CD4-positive, alpha-beta T cell treated with Interleukin-4 for 1 hour (primary cell): ENCODE measurements around the gene UBA3.
A peak's percentile ranks its signal among the peaks of the same experiment; 100 is the strongest.

Source experiments
- DNase-seq, 2 donors: peaks; one replicate each; pipeline ENCODE4 v3.0.0-alpha.2; 2020 to 2022

Gene UBA3

DNA sequence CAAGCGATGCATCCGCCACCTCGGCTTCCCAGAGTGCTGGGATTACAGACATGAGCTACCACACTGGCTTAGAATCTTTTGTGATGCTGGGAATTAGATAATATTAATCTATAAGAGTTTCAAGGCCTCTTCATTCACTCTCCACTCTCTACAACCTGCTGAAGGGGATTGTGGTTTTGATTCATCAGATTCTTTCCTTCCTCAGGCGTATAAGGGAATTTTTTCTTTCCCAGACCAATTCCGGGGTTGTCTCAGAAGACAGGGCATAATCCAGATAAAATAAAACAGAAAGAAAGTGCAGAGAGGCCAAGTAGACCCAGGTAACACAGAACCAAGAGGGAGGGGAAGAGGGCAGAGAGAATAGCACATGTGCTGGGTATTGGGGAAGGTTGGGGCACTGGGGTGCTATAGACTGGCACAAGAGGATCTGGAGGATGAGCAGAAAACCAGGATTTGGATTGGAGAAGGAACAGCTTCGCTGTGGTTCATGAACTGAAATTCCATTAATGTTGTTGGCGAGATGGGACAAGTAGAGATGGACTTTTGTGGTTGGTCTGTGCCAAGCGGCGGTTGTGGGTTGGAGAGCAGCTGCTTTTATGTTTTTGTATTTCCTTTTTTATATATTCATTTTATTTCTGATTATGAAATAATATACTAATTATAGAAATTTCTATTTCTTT, 17.4 kb upstream of the UBA3 start:
- no peak for DNase-seq

DNA sequence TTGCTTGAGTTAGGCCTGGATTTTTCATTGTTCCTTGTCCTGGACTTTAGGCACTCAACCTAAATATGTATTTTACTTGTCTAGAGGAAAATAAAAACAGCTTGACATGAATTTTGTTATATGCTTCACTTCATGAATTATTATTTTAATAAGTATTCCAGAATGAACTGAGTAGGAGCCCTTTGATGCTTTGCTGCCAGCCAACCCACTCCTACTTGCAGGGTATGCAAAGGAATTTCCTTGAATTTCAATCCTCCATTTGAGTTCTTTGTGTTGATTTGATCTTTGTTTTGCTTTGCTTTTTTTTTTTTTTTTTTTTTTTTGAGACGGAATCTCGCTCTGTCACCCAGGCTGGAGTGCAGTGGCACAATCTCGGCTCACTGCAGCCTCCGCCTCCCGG, 16.1 kb upstream of the UBA3 start:
- no peak for DNase-seq

DNA sequence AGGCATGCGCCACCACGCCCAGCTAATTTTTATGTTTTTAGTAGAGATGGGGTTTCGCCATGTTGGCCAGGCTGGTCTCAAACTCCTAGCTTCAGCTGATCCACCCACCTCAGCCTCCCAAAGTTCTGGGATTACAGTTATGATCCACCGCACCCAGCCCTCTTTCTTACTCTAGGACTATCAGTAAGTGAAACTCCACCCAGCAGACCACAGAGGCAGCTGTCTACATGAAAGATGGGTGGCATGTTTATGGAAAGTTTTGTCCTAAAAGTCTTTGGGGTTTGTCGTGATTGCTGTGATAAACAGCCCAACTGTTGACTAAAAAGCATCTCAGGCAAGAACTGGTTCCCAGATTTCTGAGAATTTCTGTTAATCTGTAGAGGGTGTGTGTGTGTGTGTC, 15.5 kb upstream of the UBA3 start:
- DNase-seq, result peak in 1 of 2 donors; percentile 41

DNA sequence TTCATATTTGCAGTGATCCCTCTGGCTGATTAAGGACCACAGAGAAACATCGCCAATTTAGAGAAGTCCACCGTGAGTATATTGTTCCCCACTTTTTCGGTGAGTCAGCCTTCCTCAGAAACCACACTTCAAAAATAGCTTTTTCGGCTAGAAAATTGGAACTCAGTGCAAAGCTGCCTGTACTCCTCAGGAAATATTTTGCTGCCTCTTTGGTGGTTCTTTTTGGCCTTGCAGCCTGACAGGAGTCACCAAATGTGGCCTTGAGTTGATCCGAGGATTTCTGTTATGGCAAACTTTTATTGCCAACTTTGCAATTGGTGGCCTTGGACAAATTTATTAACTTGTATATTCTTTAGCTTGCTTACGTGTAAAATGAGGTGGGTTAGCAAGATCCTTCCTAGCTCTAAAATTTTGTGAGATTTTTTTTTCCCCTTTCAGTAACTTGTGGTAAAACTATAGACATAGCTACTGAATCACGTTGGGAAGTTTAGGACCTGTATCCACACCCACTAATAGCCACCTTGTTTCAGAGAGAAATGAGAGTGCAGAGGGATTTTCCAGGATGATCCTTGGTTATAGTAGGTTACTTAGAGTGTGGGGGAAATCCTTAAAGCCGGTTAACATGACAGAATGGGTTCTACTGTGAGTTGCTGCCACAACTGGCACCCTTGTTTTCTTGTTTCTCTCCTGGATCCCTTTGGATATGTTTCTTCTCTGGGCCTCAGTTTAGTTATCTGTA, 14.5 kb upstream of the UBA3 start:
- peak; percentile 21 to 42 for DNase-seq

DNA sequence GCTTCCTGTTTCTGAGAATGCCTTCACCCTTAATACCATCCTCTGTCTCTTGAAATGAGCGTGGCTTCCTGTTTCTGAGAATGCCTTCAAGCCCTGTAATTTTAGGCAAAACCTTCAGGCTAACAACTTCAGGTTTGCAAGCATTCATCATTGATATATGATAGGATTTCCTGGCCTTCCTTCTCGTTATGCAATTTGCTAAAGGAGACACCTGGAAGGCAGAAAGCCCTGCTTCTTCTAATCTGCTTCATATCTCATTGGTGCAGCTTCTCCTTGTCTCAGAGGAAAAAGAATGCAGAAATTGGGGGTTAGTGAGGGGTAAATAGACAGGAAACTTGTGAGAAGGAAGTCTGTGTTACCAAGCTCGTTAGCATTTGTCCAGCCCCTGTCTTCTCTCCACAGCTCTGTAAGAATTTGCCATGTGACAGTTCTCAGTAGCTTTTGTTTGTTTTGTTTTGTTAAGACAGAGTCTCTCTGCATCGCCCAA, 11.9 kb upstream of the UBA3 start:
- DNase-seq, result peak; percentile 22 to 61

DNA sequence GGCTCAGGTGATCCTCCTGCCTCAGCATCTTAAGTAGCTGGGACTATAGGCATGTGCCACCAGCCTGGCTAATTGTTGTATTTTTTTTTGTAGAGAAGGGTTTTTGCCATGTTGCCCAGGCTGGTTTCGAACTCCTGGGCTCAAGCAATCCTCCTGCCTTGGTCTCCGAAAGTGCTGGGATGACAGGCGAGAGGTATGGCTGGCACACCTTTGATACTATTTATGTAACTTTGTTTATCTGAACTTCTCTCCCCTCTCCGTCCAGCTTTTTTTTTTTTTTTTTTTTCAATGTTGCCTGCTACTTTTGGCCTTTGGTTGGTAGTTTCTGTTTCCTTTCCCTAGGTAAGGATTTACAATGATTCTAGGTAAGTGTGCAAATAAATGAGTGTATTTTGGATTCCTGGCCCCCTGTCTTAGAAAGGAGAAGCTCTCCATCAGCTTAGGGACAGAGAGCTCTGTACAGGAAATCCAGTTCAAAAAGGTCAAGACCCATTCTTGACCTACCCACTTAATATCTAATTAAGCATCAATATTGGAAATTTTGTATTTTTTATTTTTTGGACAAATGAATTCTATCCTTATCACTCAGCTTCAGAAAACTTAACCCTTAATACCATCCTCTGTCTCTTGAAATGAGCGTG, 11.3 kb upstream of the UBA3 start:
- DNase-seq, result no peak

DNA sequence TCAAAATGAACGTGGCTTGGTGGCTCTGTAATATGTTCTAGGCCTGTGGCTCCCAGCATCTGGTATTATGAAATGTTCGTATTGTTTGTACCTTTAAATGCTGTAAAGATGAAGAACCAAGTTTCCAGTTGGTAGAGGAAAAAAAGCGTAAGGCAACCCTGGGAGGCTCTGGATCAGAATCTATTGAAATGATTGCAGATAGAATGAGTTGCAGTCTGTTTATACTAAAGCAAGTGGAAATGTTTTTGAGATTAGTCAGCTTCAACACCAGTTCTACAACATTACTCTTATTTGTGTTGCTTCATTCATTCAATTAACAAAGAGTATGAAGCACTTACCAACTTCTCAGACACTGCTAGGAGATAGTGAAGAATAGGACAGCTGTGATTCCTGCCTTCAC, 9.9 kb upstream of the UBA3 start:
- no peak for DNase-seq

DNA sequence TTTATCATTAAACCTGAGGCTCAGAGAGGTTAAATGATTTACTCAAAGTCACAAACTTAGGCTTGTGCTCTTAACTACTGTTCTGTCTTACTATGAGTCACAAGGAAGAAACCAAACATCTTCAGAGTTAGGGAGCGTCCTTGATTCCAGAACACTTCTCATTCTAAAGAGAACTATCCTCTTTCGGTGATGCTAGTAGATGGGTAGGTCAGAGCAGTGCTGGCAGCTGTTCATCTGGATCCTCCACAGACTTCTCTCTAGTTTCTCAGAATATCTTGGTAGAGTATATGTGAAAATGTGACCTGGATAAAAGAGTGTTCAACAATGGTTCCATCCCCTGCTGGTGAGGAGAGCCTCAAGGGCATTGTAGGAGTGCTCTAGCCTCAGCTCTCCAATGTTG, 7.9 kb upstream of the UBA3 start:
- DNase-seq, result no peak

DNA sequence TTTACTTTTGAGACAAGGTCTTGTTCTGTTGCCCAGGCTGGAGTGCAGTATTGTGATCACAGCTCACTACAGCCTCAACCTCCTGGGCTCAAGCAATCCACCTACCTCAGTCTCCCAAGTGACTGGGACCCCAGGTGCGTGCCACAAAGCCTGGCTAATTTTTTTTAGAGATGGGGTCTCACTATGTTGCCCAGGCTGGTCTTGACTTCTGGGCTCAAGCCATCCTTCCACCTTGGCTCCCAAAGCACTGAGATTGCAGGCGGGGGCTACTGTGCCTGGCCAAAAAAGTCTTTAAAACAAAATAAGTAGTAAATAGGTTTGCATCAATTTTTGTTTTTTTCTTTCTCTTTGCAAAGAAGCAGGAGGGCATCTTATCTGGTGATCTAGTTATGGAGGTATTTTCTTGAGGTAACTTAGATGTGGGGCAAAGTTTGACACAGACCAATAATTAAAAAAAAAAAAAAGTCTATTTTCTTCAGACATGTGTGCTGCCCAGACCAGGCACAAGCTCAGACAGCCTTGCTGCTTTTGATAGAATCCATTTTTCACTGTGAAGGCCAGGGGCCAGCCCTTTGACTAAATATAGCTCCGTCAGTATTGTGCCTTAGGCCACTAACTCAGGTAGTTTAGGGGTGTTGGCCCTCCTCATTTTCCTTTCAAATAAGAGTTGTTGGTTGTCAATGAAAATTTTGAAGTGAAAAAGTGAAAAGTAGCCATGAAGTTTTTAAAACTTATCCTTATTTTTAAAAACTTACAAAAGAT, 7.0 kb upstream of the UBA3 start:
- peak in 1 of 2 donors; percentile 35 for DNase-seq

DNA sequence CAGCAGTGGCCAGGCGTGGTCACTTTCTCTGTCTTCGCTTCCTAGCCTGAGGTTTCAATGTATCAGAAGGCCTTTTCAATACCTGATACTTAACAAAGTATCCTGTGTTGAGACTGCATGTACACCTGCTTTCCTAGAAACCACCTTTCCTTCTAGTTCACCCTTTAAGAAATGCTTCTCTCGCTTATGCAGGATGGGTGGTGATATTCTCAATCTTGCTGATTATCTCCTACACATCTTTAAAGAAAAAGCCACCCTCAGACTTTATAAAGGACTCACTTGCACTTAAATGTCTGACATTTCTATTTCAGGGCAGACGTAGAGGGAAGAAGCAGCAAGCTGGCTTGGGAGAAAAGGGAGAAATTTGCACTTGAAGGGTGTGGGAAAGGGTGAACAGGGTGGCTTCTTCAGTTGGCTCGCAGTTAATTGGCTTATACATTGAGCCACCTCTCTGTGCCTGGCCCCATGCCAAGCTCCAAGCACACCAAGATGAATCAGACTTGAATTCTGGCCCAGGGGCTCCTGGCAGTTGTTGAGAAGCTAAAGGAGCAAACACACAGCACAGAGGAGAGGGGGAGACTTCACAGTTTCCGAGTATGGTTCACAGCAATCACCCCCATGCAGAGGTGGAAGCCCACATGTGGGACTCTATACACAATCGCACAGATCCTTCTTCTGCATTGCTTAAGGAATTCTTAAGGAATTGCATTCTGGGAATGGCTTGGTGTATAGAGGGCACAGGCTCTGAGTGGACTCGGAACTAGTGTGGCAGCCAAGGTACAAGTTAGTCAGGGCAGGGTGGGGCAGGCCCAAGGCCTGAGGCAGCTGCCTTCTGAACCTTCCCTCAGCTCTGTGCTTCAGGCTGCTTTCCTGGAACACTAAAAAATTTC, 5.9 kb upstream of the UBA3 start:
- peak; percentile 60 to 61 for DNase-seq

DNA sequence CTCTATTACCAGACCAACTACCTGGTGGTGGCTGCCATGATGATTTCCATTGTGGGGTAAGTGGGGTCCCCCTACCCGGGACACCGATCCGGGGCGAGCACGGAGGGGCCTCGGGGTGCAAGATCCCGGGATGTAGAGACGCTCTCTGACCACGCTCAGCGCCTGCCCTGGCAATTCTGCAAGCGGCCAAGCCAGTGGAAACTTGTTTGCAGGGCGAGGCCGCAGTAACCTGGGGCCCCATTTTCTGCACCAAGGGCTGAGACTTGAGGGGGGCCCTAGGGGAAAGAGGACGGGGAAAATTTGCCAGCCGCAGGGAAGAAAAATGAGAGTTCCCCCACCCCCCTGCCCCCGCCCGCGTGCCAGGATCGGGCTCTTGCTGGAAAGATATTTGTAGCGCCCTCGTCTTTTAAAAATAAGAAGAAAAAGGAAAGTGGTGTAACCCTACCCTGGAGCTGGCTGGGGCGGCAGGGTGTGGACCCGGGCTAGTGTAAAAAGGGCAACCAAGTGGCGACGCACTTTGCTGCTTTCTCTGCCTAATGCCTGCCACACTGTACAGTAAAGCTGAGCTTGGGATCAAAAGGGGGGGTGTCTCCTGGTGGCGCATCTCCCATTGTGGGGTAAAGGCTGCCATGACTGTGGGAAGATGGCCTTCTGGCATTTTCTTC, 5.1 kb upstream of the UBA3 start:
- DNase-seq, result peak; percentile 12 to 23

DNA sequence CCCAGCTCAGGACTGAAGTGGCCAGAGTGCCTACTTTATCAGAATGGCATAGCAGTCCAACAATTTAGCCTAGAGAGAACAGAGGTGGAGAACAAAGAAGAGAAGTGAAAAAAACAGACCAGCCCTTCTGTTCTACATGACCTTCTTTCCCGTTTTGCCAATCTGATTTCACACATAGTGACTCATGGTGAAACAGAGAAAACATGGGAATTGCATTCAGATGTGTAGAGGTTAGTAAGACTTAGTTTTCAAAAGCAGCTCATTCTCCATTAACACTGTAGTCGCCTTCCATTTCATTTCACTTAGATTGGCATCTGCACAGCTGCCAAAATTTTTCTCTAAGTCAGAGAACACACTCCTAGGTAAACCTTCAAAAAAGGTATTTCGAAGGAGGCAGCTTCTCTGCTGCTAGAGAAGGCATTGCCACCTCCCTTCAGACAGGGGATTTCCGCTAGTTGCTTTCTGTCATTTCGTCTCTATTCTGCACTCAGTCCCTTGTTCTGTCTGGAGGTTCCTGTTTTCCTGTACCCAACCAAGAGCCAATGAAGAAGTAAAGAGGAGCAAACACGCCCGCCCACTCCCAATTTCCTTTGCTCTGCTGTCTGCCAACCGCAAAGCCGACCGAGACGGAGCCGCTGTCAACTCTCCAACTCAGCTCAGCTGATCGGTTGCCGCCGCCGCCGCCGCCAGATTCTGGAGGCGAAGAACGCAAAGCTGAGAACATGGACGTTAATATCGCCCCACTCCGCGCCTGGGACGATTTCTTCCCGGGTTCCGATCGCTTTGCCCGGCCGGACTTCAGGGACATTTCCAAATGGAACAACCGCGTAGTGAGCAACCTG, 4.4 kb upstream of the UBA3 start, which contains the start of gene ARL6IP5:
TSS of gene ARL6IP5 (plus strand) at position 612 of the 842 bp plus-strand sequence. CDS start at position 723, 111 bp downstream.
- DNase-seq, result peak; percentile 94 to 95

DNA sequence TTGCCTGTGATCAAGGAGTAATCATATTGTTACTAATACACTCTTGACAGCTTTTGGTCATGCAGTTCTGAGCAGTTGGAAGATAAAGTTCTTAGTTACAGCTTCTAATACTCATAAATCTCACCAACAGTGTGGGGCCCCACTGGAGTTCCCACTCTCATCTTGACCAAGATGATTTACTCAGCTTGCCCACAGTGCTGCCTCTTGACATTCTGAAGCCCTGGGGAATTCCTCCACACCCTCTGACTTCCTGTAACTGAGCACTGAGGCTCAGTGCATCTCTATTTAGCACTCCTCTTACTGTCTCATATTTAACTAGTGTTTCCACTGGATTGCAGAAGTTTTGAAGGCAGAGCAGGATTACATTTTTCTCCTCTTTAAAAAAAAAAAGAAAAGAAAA, 2.6 kb upstream of the UBA3 start:
- DNase-seq, result peak; percentile 81 to 83

DNA sequence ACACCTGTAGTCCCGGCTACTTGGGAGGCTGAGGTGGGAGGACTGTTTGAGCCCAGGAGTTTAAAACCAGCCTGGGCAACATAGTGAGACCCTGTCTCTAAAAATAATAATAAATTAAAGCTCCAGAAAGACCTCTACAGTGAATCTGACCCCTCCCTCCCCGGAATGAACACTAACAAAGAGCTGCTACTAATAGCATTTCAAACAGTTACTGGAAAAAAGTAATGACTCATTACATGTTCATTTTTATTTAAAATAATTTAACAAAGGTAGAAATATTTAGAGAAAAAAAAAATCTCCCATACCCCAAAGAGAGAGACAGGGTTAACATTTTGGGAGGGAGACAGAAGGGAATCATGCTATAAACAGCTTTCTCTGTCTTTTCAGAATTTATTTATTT, 2.2 kb upstream of the UBA3 start:
- DNase-seq, result no peak

DNA sequence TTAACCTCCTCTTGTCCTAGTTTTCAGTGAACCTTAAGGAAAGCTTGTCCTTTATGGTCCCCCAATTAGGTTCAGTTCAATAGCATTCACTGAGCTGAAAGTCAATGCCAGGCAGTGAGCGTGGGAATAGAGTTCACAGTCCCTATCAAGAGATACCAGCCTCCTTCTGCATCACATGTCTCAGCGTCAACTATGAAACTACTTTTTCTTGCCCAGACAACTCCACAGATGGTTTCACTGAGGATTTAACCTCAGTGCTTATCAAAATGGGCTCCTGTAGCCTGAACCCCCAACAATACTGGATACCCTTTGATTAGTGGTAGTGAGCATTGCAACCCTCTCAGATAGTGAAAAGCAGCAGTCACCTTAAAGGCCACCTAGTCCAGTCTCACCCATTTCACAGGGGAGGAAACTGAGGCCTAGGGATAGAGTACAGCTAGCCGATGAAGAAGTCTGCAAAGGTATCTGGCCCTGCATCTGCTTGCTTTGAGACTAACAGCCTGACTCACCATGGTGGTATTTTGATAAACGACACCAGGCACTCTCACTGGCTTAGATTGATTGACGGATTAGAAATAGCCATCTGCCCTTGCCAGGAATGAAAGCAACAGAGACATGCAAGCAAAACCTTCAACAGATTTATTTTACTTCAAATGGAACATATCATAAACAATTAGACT, 1.6 kb upstream of the UBA3 start:
- no peak for DNase-seq

DNA sequence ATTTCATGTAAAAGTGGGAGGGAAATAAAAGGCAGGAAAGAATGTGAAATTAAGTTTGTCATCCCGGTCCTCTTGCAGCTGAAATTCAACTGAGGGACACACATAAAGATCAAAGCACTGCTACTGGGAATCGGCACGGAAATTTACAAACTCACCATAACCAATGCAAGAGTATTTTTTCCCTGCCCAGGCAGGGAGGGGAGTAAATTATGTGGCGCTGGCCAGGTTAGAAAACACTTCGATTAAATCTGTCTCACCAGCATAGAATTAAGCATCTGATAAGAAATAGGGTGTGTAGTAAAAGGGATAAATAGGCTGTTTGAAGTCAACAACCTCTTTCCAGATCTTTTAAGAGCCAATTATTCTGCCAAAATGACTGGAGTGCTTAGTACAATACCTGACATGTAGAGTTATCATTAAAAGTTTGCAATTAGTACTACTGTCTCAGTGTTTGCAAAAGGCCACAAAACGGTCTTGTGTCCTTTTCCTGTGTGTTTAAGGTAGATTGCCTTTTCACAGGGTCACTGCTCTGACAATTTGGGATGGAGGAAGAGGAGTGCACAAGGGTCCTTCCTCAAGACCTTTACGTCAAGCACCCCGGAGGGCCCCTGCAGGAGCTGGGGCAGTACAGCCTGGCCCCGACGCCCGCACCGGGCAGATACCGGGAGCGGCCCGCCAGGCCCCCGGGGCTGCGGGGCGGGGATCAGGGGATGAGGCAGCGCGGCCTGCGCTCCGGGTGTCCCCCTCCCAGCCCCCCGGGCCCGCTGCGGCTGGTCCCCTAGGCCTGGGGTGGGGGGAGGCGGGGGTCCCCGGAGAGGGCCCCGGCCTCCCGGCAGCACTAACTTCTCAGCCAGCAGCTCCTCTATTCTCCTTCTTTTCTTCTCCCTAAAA, 651 bp downstream of the UBA3 start:
- DNase-seq, result no peak

DNA sequence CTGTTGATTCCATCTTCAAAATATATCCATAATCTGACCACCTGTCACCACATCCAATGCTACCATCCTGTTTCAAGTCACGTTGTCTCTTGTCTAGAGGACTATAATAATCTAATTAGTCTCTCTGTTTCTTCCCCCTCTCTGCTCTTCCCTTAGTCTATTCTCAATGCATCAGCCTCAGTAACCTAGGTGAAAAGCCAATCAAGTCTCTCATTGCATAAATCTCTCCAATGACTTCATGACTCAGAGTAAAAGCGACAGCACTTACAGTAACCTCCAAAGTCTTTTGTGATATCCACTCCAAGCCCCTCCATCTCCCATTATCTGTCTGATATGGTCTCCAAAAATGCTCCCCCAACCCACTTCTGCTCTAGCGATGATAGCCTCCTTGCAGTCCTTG, 7.2 kb downstream of the UBA3 start:
- no peak for DNase-seq

DNA sequence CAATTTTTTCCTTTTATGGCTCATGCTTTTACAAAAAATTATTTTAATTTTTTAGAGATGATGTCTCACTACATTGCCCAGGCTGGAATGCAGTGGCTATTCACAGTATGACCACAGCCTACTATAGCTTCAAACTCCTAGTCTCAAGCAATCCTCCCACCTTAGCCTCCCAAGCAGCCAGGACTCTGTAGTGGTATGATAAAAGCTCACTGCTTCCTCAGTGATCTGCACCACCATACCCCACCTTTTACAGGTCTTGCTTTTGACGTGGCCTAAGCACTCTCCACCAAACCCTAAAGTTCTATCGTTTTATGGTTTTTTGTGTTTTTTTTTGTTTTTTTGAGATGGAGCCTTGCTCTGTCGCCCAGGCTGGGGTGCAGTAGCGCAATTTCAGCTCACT, 14.0 kb downstream of the UBA3 start:
- no peak for DNase-seq
